Naive thymus-derived CD4-positive, alpha-beta T cell (primary cell): ENCODE results near the gene STK17B. TPM values are rescaled to one million over a fixed set of nuclear protein-coding genes. Genes with fewer than 3 reads are reported as not detected.

Source experiments
- ATAC-seq: fragments of 150-1000 bp; cut with Tn5 transposase; 2 replicates; pipeline ENCODE4 v1.10.0; 2021; ENCODE audit warnings: mild to moderate bottlenecking, moderate library complexity
- CTCF ChIA-PET: fragments of 350-600 bp; sonication (Branson Sonifier 250); formaldehyde crosslinking; loops from one replicate; lab custom pipeline; 2021; ENCODE audit warnings: antibody characterized with exemption; lab: Charles Lee
- POLR2A ChIA-PET: fragments of 350-600 bp; sonication (Branson Sonifier 250); formaldehyde crosslinking; loops from one replicate; lab custom pipeline; 2021; ENCODE audit warnings: antibody characterized with exemption, inconsistent platforms; lab: Charles Lee
- DNase-seq, 9 donors: peaks; one replicate each; pipeline versions ENCODE4 v3.0.0 to v3.0.0-alpha.2; 2020 to 2022; ENCODE audit warnings: mixed read lengths in 1 of 9
- H3K27ac ChIP-seq: one replicate; pipeline ENCODE4 v1.7.0; 2013; ENCODE audit warnings: mild to moderate bottlenecking, low read depth, low read length, moderate library complexity
- H3K27me3 ChIP-seq, 2 donors: one replicate each; pipeline ENCODE4 v1.7.0; 2013; ENCODE audit warnings: low read length in 2 of 2, mild to moderate bottlenecking in 2 of 2, moderate library complexity in 2 of 2; ENCODE audit not compliant: control insufficient read depth in 2 of 2, insufficient read depth in 2 of 2
- H3K36me3 ChIP-seq, 3 experiments: 1 replicate in 2 of 3; 2 replicates in 1 of 3; pipeline ENCODE4 v1.7.0; 2013; ENCODE audit warnings: low read length in 3 of 3, mild to moderate bottlenecking in 3 of 3, moderate library complexity in 1 of 3; ENCODE audit not compliant: insufficient read depth in 3 of 3, control insufficient read depth in 2 of 3
- H3K4me1 ChIP-seq, 2 donors: one replicate each; pipeline ENCODE4 v1.7.0; 2013; ENCODE audit warnings: low read length in 2 of 2, mild to moderate bottlenecking in 2 of 2, moderate library complexity in 1 of 2; ENCODE audit not compliant: control insufficient read depth in 2 of 2, insufficient read depth in 2 of 2
- H3K4me3 ChIP-seq: 2 replicates; pipeline ENCODE4 v1.7.0; 2013; ENCODE audit warnings: mild to moderate bottlenecking, low read length
- H3K9me3 ChIP-seq, 3 experiments: 1 replicate in 2 of 3; 2 replicates in 1 of 3; pipeline ENCODE4 v1.7.0; 2013; ENCODE audit warnings: low read length in 3 of 3; ENCODE audit not compliant: control insufficient read depth in 2 of 3
- H3K27ac Mint-ChIP-seq, 9 donors: one replicate each; pipeline ENCODE4 v1.8.0; 2020 to 2022; ENCODE audit warnings: mixed read lengths in 9 of 9, mild to moderate bottlenecking in 8 of 9, moderate library complexity in 5 of 9, inconsistent platforms in 2 of 9
- H3K27me3 Mint-ChIP-seq, 5 donors: one replicate each; pipeline ENCODE4 v1.8.0; 2021 to 2022; ENCODE audit warnings: mixed read lengths in 5 of 5, mild to moderate bottlenecking in 1 of 5
- H3K36me3 Mint-ChIP-seq, 5 donors: one replicate each; pipeline ENCODE4 v1.8.0; 2020 to 2022; ENCODE audit warnings: mixed read lengths in 5 of 5, mild to moderate bottlenecking in 3 of 5, inconsistent platforms in 1 of 5
- H3K4me1 Mint-ChIP-seq, 7 donors: one replicate each; pipeline ENCODE4 v1.8.0; 2020 to 2022; ENCODE audit warnings: mixed read lengths in 7 of 7, mild to moderate bottlenecking in 3 of 7, inconsistent platforms in 1 of 7
- H3K4me3 Mint-ChIP-seq, 10 donors: one replicate each; pipeline ENCODE4 v1.8.0; 2020 to 2022; ENCODE audit warnings: mild to moderate bottlenecking in 10 of 10, mixed read lengths in 10 of 10, moderate library complexity in 6 of 10, inconsistent platforms in 2 of 10
- H3K9me3 Mint-ChIP-seq, 11 donors: one replicate each; pipeline ENCODE4 v1.8.0; 2020 to 2022; ENCODE audit warnings: mixed read lengths in 11 of 11, mild to moderate bottlenecking in 4 of 11, inconsistent platforms in 1 of 11, moderate library complexity in 1 of 11
- intact Hi-C, 2 donors: fragments of 100-400 bp; cut with micrococcal nuclease; formaldehyde crosslinking; loops; one replicate each; pipeline ENCODE4 v1.15.1; 2023
- polyA plus RNA-seq, 2 donors: library from polyadenylated mRNA; unstranded; fragments of 300-500 nt; fragmentation: Illumina TruSeq; gene quantifications; one replicate each; pipeline ENCODE4 v1.2.3, GENCODE V29; 2021
- total RNA-seq, 6 experiments: library from RNA in 5 of 6; stranded (reverse) in 5 of 6; gene quantifications; 1 replicate in 5 of 6; 2 replicates in 1 of 6; pipeline ENCODE4 v1.2.3 and lab custom pipeline; 2021 to 2026

Gene STK17B
- total and polyA plus RNA-seq, 7 experiments from 2014 or later = 66.0 to 513 (median 293) TPM

GRCh38 chr2:196171946-196172345, 568 bp upstream of the STK17B start:
- H3K9me3 Mint-ChIP-seq = peaks cover 0 to 5% (median 0%) of the 10 kb centered on the region in 11 donors
- no peaks in the 10 kb centered on the region for H3K27me3 ChIP-seq
- intact Hi-C loops = loop anchor here (1.0 to 10.0 kb wide), 17 partner anchors 12 to 1323 kb away; partner anchors contain the start of genes SLC39A10 (in 2 of the 2), DNAH7 (in 1 of the 2), HSPD1 (in 1 of the 2) and PGAP1 (in 1 of the 2)
- peaks cover 0 to 25% (median 5%) of the 10 kb centered on the region in 3 experiments for H3K36me3 ChIP-seq
- peak overlapping the region; percentile 78 for H3K4me3 ChIP-seq
- ATAC-seq (peak; percentile 0), DNase-seq (no peak)
- H3K27me3 Mint-ChIP-seq = peaks cover 0 to 2% (median 0%) of the 10 kb centered on the region in 5 donors
- CTCF ChIA-PET = interaction anchor here (1.0 to 3.7 kb wide), 3 partner anchors 23 to 48 kb away, joined by 3 to 28 read pairs (median 4); no protein-coding TSS in a partner anchor
- H3K4me1 Mint-ChIP-seq = peaks cover 19 to 47% (median 41%) of the 10 kb centered on the region in 7 donors
- H3K27ac Mint-ChIP-seq = peak overlapping the region; percentile 80 to 96 (median 93)
- peak overlapping the region; percentile 79 to 98 (median 87) for H3K4me3 Mint-ChIP-seq
- H3K4me1 ChIP-seq = peaks cover 35 to 43% of the 10 kb centered on the region in 2 donors
- H3K27ac ChIP-seq = peak overlapping the region; percentile 94
- H3K9me3 ChIP-seq = no peaks in the 10 kb centered on the region
- POLR2A ChIA-PET = interaction anchor here (0.6 to 11.0 kb wide), 28 partner anchors 9 to 636 kb away, joined by 3 to 359 read pairs (median 10); no protein-coding TSS in a partner anchor
- H3K36me3 Mint-ChIP-seq = peaks cover 10 to 42% (median 30%) of the 10 kb centered on the region in 5 donors

DNA sequence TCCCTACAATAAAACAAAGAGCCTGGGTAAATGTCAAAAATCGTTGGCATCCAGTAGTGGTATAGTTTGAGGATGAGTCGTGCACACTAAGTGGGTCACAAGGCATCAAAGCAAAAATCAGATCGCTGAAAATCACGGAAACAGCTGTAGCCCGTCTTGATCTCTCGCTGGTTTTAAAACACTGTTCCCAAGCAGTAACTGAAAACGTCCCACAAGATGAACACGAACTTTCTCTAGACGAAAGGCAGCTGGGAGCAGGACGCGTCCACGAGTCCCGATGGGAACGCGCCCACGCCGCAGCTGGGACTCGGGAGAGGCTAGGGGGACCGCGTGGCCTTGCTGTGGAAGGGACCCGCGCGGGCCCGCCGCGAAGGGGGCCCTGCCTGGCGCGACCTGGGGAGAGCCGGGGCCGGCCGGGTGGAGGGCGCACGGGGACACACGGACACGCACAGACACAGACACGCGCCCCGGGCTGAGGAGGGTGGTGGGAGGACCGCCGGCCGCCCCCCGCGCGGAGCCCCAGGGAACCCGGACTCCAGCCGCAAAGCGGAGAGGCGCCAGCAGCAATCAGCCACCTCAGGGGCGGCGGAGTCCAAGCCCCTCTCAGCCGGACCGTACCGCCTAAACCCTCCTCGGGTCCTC, 651 bp downstream of the STK17B start:
- Mint-ChIP-seq H3K36me3 (peaks cover 15 to 51% (median 38%) of the 10 kb centered on the region in 5 donors), H3K27ac (peak overlapping the region; percentile 89 to 98 (median 96)), H3K9me3 (peaks cover 0 to 7% (median 0%) of the 10 kb centered on the region in 11 donors), H3K4me1 (peaks cover 25 to 42% (median 38%) of the 10 kb centered on the region in 7 donors), H3K27me3 (no peaks in the 10 kb centered on the region), H3K4me3 (peak overlapping the region; percentile 87 to 98 (median 94))
- ATAC-seq = peak; percentile 1
- peaks cover 28 to 40% of the 10 kb centered on the region in 2 donors for H3K4me1 ChIP-seq
- H3K27ac ChIP-seq = peak overlapping the region; percentile 98
- intact Hi-C loops = loop anchor here (1.0 to 10.0 kb wide), 19 partner anchors 10 to 1324 kb away; partner anchors contain the start of genes SLC39A10 (in 2 of the 2), DNAH7 (in 1 of the 2), HSPD1 (in 1 of the 2) and PGAP1 (in 1 of the 2)
- POLR2A ChIA-PET = interaction anchor here (0.6 to 11.0 kb wide), 38 partner anchors 8 to 1431 kb away, joined by 3 to 359 read pairs (median 8); partner anchors contain the start of genes DNAH7 and SLC39A10
- CTCF ChIA-PET = interaction anchor here (0.7 to 3.7 kb wide), 5 partner anchors 21 to 105 kb away, joined by 3 to 28 read pairs (median 4); no protein-coding TSS in a partner anchor
- H3K4me3 ChIP-seq = peak overlapping the region; percentile 73
- no peaks in the 10 kb centered on the region for H3K27me3 ChIP-seq
- peak in 8 of 9 donors; percentile 59 to 81 (median 72) for DNase-seq
- H3K36me3 ChIP-seq = peaks cover 0 to 25% (median 9%) of the 10 kb centered on the region in 3 experiments
- no peaks in the 10 kb centered on the region for H3K9me3 ChIP-seq

- CTCF ChIA-PET = interaction anchor here (2.0 to 3.7 kb wide), 3 partner anchors 26 to 106 kb away, joined by 4 to 28 read pairs (median 16); no protein-coding TSS in a partner anchor
- no peaks in the 10 kb centered on the region for H3K27me3 Mint-ChIP-seq
- Histone ChIP-seq H3K27me3 (no peaks in the 10 kb centered on the region), H3K36me3 (peaks cover 0 to 25% (median 9%) of the 10 kb centered on the region in 3 experiments), H3K9me3 (no peaks in the 10 kb centered on the region), H3K27ac (peak overlapping the region; percentile 98), H3K4me1 (peaks cover 28 to 42% of the 10 kb centered on the region in 2 donors), H3K4me3 (peak overlapping the region; percentile 73)
- peak in 7 of 9 donors; percentile 44 to 80 (median 69) for DNase-seq
- intact Hi-C loops = loop anchor here (1.0 to 10.0 kb wide), 13 partner anchors 10 to 1325 kb away; partner anchors contain the start of genes DNAH7 (in 1 of the 2), HSPD1 (in 1 of the 2), PGAP1 (in 1 of the 2) and SF3B1 (in 1 of the 2)
- POLR2A ChIA-PET = interaction anchor here (0.6 to 11.0 kb wide), 37 partner anchors 8 to 1432 kb away, joined by 3 to 359 read pairs (median 8); partner anchors contain the start of genes DNAH7 and SLC39A10
- H3K4me3 Mint-ChIP-seq = peak overlapping the region; percentile 87 to 98 (median 94)
- peak overlapping the region; percentile 89 to 98 (median 96) for H3K27ac Mint-ChIP-seq
- peaks cover 15 to 55% (median 42%) of the 10 kb centered on the region in 5 donors for H3K36me3 Mint-ChIP-seq
- H3K9me3 Mint-ChIP-seq = peaks cover 0 to 7% (median 0%) of the 10 kb centered on the region in 11 donors
- ATAC-seq = peak; percentile 21
- H3K4me1 Mint-ChIP-seq = peaks cover 30 to 43% (median 40%) of the 10 kb centered on the region in 7 donors
Observed at GRCh38 chr2:196170213-196170605, 1.2 kb downstream of the STK17B start.

DNA sequence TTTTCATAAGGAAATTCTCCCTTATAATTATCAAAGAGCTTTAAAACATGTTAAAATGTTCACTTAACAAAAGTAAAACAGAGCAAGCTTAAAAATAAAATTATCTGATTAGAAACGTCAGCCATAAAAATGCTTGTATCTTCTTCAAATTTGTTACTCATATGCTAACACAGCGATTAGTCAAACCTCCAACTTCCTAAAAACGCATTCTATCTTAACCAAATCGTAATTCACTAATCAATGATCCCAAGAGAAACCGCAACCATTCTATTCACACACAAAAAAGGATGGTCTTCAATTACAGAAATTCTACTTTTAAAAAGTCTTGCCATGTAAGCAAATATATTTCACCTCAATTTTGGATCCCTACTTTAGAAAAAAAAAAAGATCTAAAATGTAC, 1.9 kb downstream of the STK17B start:
- peaks cover 15 to 59% (median 47%) of the 10 kb centered on the region in 5 donors for H3K36me3 Mint-ChIP-seq
- peaks cover 0 to 25% (median 9%) of the 10 kb centered on the region in 3 experiments for H3K36me3 ChIP-seq
- H3K4me3 ChIP-seq = peak overlapping the region; percentile 73
- ChIA-PET POLR2A (interaction anchor here (0.6 to 11.0 kb wide), 22 partner anchors 9 to 106 kb away, joined by 3 to 359 read pairs (median 18); no protein-coding TSS in a partner anchor), CTCF (interaction anchor here (0.6 to 3.7 kb wide), 4 partner anchors 21 to 1715 kb away, joined by 3 to 28 read pairs (median 10); no protein-coding TSS in a partner anchor)
- peak overlapping the region; percentile 98 for H3K27ac ChIP-seq
- peak overlapping the region; percentile 89 to 98 (median 96) for H3K27ac Mint-ChIP-seq
- peaks cover 25 to 39% of the 10 kb centered on the region in 2 donors for H3K4me1 ChIP-seq
- H3K9me3 Mint-ChIP-seq = peaks cover 0 to 7% (median 0%) of the 10 kb centered on the region in 11 donors
- intact Hi-C loops = loop anchor here in 1 of 2 donors (5.0 kb wide), 1 partner anchor 37 kb away; no protein-coding TSS in a partner anchor
- no peaks in the 10 kb centered on the region for H3K9me3 ChIP-seq
- no peaks in the 10 kb centered on the region for H3K27me3 ChIP-seq
- peak in 1 of 9 donors; percentile 10 for DNase-seq
- peaks cover 35 to 45% (median 40%) of the 10 kb centered on the region in 7 donors for H3K4me1 Mint-ChIP-seq
- no peaks in the 10 kb centered on the region for H3K27me3 Mint-ChIP-seq
- ATAC-seq = no peak
- H3K4me3 Mint-ChIP-seq = peak overlapping the region; percentile 87 to 98 (median 94)

DNA sequence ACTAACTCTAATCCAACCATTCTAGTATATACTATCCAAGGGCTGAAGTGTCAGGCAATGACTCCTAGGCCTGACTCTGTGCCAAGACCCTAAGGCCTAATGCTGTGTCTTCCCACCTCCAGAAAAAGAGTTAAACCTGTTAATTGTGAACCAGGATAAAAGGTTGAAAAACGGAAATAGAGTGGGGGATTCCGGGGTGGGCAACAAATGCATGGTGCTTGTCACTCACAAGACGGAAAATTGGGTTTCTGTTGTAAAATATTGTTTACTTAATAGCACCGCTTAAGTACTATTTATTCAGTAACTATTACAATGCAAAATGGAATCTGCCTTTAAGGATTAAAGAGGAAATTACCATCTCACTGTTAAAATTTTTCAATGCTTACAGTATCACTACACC, 3.2 kb downstream of the STK17B start:
- Histone ChIP-seq H3K36me3 (peaks cover 0 to 25% (median 9%) of the 10 kb centered on the region in 3 experiments), H3K9me3 (no peaks in the 10 kb centered on the region), H3K27ac (peak overlapping the region; percentile 98), H3K4me3 (peak overlapping the region; percentile 73), H3K27me3 (no peaks in the 10 kb centered on the region), H3K4me1 (peaks cover 17 to 26% of the 10 kb centered on the region in 2 donors)
- no peak for ATAC-seq
- ChIA-PET POLR2A (interaction anchor here (1.0 to 7.9 kb wide), 22 partner anchors 7 to 110 kb away, joined by 3 to 98 read pairs (median 13); no protein-coding TSS in a partner anchor), CTCF (interaction anchor here (0.7 to 5.4 kb wide), 5 partner anchors 10 to 108 kb away, joined by 3 to 63 read pairs (median 16); no protein-coding TSS in a partner anchor)
- H3K4me3 Mint-ChIP-seq = peak overlapping the region; percentile 87 to 98 (median 94)
- intact Hi-C loops = loop anchor here in 1 of 2 donors (5.0 kb wide), 1 partner anchor 36 kb away; no protein-coding TSS in a partner anchor
- peaks cover 0 to 7% (median 0%) of the 10 kb centered on the region in 11 donors for H3K9me3 Mint-ChIP-seq
- H3K36me3 Mint-ChIP-seq = peaks cover 15 to 64% (median 51%) of the 10 kb centered on the region in 5 donors
- peak in 1 of 9 donors; percentile 22 for DNase-seq
- no peaks in the 10 kb centered on the region for H3K27me3 Mint-ChIP-seq
- H3K4me1 Mint-ChIP-seq = peaks cover 27 to 38% (median 31%) of the 10 kb centered on the region in 7 donors
- H3K27ac Mint-ChIP-seq = peak overlapping the region; percentile 88 to 98 (median 91)
